HG02885 (cell line): ENCODE results near the gene EID2B.

Experiments used
- ATAC-seq: cut with Tn5 transposase; IDR thresholded peaks from one replicate; pipeline ENCODE4 v1.9.1; 2021; ENCODE audit warnings: mild to moderate bottlenecking; ENCODE audit not compliant: unreplicated experiment, poor library complexity

EID2B gene

GRCh38 chr19:39501340-39501739, 31.3 kb downstream of the EID2B start:
- ATAC-seq = no peak

- ATAC-seq = no peak
Measured at GRCh38 chr19:39500543-39500942, 32.1 kb downstream of the EID2B start.

GRCh38 chr19:39499932-39500331, 32.7 kb downstream of the EID2B start:
- no peak for ATAC-seq

- no peak for ATAC-seq
Measured at GRCh38 chr19:39498798-39499642, 33.6 kb downstream of the EID2B start, which contains the start of gene DLL3. Gene DLL3 (plus strand): TSS chr19:39498947. CDS start chr19:39498975, 28 bp downstream.

- ATAC-seq = no peak
Measured at GRCh38 chr19:39497996-39498797, 34.5 kb downstream of the EID2B start.

- ATAC-seq = no peak
Measured at GRCh38 chr19:39497701-39497995, 35.0 kb downstream of the EID2B start.

- ATAC-seq = no peak
Measured at GRCh38 chr19:39496063-39496462, 36.6 kb downstream of the EID2B start.

GRCh38 chr19:39494661-39495060, 38.0 kb downstream of the EID2B start:
- no peak for ATAC-seq

GRCh38 chr19:39492788-39493187, 39.9 kb downstream of the EID2B start:
- ATAC-seq = no peak

- no peak for ATAC-seq
Measured at GRCh38 chr19:39492225-39492624, 40.4 kb downstream of the EID2B start.

- ATAC-seq = no peak
Measured at GRCh38 chr19:39489756-39490155, 42.9 kb downstream of the EID2B start.

- no peak for ATAC-seq
Measured at GRCh38 chr19:39483141-39483540, 49.5 kb downstream of the EID2B start.

- ATAC-seq = no peak
Measured at GRCh38 chr19:39481676-39482075, 51.0 kb downstream of the EID2B start.

GRCh38 chr19:39481229-39481545, 51.5 kb downstream of the EID2B start:
- ATAC-seq = no peak
